ENCODE data around the gene UBE2H.

- no peak for TF ChIP-seq CTCF (IDR thresholded peaks at IDR 0.05; ENCODE audit: low read length)
- TF ChIP-seq EZH2 (optimal IDR thresholded peaks at IDR 0.05; ENCODE audit: low read depth, low read length), result no peak
- no peak for TF ChIP-seq EZH2phosphoT487 (IDR thresholded peaks at IDR 0.05; ENCODE audit: low read length)
Measured at GRCh38 chr7:129828078-129828762, 124.5 kb downstream of the UBE2H start.

All from MM.1S (cell line).